Endothelial cell of umbilical vein (primary cell): ENCODE results near the gene ANO7. TPM values are rescaled to one million over a fixed set of nuclear protein-coding genes. Genes with fewer than 3 reads are reported as not detected.

ENCODE experiments used
- BruUV-seq: library from RNA; stranded (reverse); fragments of 400-500 nt; replicated peaks from 2 replicates; lab custom pipeline; 2021; lab: Mats Ljungman, UMichigan
- CTCF ChIA-PET: fragments of 300-600, 350-600 bp; sonication (Branson Sonifier 250); formaldehyde crosslinking; loops from one replicate; lab custom pipeline; 2021; ENCODE audit warnings: antibody characterized with exemption, inconsistent platforms; lab: Charles Lee
- POLR2A ChIA-PET: fragments of 300-600, 350-600 bp; sonication (Branson Sonifier 250); formaldehyde crosslinking; loops from one replicate; lab custom pipeline; 2021; ENCODE audit warnings: antibody characterized with exemption, inconsistent platforms; lab: Charles Lee
- DNase-seq: peaks from one replicate; pipeline ENCODE4 v3.0.0-alpha.2; 2011; ENCODE audit warnings: low read depth, low spot score
- FAIRE-seq: peaks from 2 replicates; lab custom pipeline; 2011; peaks lifted over from hg19 to GRCh38; lab: Jason Lieb, UNC
- H2AFZ ChIP-seq: 2 replicates; pipeline ENCODE4 v1.6.0; 2012; ENCODE audit warnings: low read depth, low read length, control low read depth, inconsistent platforms
- H3K27ac ChIP-seq: 2 replicates; pipeline ENCODE4 v1.5.1; 2011; ENCODE audit warnings: low read depth, mild to moderate bottlenecking, control low read depth, low read length, moderate library complexity; ENCODE audit not compliant: insufficient read depth
- H3K27me3 ChIP-seq, 2 experiments: 2 replicates each; pipeline versions ENCODE4 v1.6.0 to v1.6.1; 2011; ENCODE audit warnings: low read length in 2 of 2, mixed read lengths in 1 of 2; ENCODE audit not compliant: control insufficient read depth in 2 of 2, insufficient read depth in 2 of 2
- H3K36me3 ChIP-seq, 2 experiments: 2 replicates in 1 of 2; 3 replicates in 1 of 2; pipeline ENCODE4 v1.5.1; 2011; ENCODE audit warnings: low read length in 2 of 2, mild to moderate bottlenecking in 1 of 2, moderate library complexity in 1 of 2; ENCODE audit not compliant: control insufficient read depth in 2 of 2, insufficient read depth in 2 of 2; ENCODE audit errors: extremely low read depth in 1 of 2
- H3K4me1 ChIP-seq: 3 replicates; pipeline ENCODE4 v1.5.1; 2011; ENCODE audit warnings: mild to moderate bottlenecking, low read length; ENCODE audit not compliant: control insufficient read depth, insufficient read depth; ENCODE audit errors: extremely low read depth
- H3K4me2 ChIP-seq: 2 replicates; pipeline ENCODE4 v1.6.1; 2011; ENCODE audit warnings: low read length, control low read depth, mixed read lengths; ENCODE audit not compliant: insufficient read depth
- H3K4me3 ChIP-seq, 3 experiments: fragments of 200-600 bp in 1 of 3; sonication (generic), shearing (Covaris generic) in 1 of 3; replicated peaks in 1 of 3; 2 replicates each; pipeline ENCODE4 v1.5.1; 2011 to 2016; ENCODE audit warnings: control low read depth in 3 of 3, low read length in 3 of 3, mild to moderate bottlenecking in 2 of 3, inconsistent platforms in 1 of 3, low read depth in 1 of 3, moderate library complexity in 1 of 3; ENCODE audit not compliant: insufficient read depth in 1 of 3
- H3K79me2 ChIP-seq: 2 replicates; pipeline ENCODE4 v1.6.0; 2012; ENCODE audit warnings: low read length, inconsistent platforms; ENCODE audit not compliant: control insufficient read depth, insufficient read depth
- H3K9ac ChIP-seq: replicated peaks from 2 replicates; pipeline ENCODE3; 2011; ENCODE audit warnings: low read length, control low read depth; ENCODE audit not compliant: insufficient read depth; ENCODE audit errors: extremely low read depth
- H3K9me1 ChIP-seq: replicated peaks from 3 replicates; pipeline ENCODE4 v1.6.0; 2011; ENCODE audit warnings: mild to moderate bottlenecking, low read length; ENCODE audit not compliant: control insufficient read depth, insufficient read depth; ENCODE audit errors: extremely low read depth
- H3K9me3 ChIP-seq: replicated peaks from 2 replicates; pipeline ENCODE4 v1.5.1; 2012; ENCODE audit warnings: low read length, inconsistent platforms; ENCODE audit not compliant: control insufficient read depth, insufficient read depth
- H4K20me1 ChIP-seq: replicated peaks from 2 replicates; pipeline ENCODE3; 2011; ENCODE audit warnings: mild to moderate bottlenecking, low read length; ENCODE audit not compliant: control insufficient read depth, insufficient read depth; ENCODE audit errors: extremely low read depth
- EZH2 ChIP-seq: IDR thresholded peaks from 2 replicates; pipeline ENCODE4 v1.6.1; 2012; ENCODE audit warnings: borderline replicate concordance, low read depth, mild to moderate bottlenecking, moderate library complexity, low read length, inconsistent platforms; ENCODE audit not compliant: severe bottlenecking
- FOS ChIP-seq: IDR thresholded peaks from 2 replicates; pipeline ENCODE4 v1.6.1; 2011; ENCODE audit warnings: mild to moderate bottlenecking, low read length, moderate library complexity, borderline replicate concordance; ENCODE audit not compliant: insufficient read depth
- GATA2 ChIP-seq: IDR thresholded peaks from 2 replicates; pipeline ENCODE4 v1.7.0; 2011; ENCODE audit warnings: low read depth, mild to moderate bottlenecking, moderate library complexity, mixed read lengths, low read length; ENCODE audit not compliant: insufficient read length, insufficient read depth
- JUN ChIP-seq: IDR thresholded peaks from 2 replicates; pipeline ENCODE4 v1.6.1; 2011; ENCODE audit warnings: borderline replicate concordance, low read depth; ENCODE audit not compliant: insufficient read length, insufficient read depth
- MYC ChIP-seq: IDR thresholded peaks from one replicate; pipeline ENCODE4 v1.6.1; 2011; ENCODE audit warnings: mild to moderate bottlenecking, low read depth, low read length
- POLR2A ChIP-seq: IDR thresholded peaks from 2 replicates; pipeline ENCODE4 v1.6.1; 2012; ENCODE audit warnings: low read depth, mild to moderate bottlenecking, control low read depth, low read length
- POLR2AphosphoS5 ChIP-seq: IDR thresholded peaks from 2 replicates; pipeline ENCODE4 v1.6.1; 2012; ENCODE audit warnings: low read depth, mild to moderate bottlenecking, control low read depth, low read length, moderate library complexity; ENCODE audit not compliant: insufficient read depth
- dilution Hi-C: fragments of 300-500 bp; cut with MboI; formaldehyde crosslinking; loops from one replicate; pipeline ENCODE4 v1.15.0; 2019; ENCODE audit warnings: low sequenced_read_pairs; ENCODE audit not compliant: extremely low pct_ligation_motif_present
- intact Hi-C: fragments of 100-400 bp; cut with micrococcal nuclease; formaldehyde crosslinking; loops from one replicate; pipeline ENCODE4 v1.10.0; 2022
- polyA plus RNA-seq, 4 experiments: library from polyadenylated mRNA; depleted of rRNA in 3 of 4; stranded (reverse) in 3 of 4; unstranded in 1 of 4; fragments of >200 nt; gene quantifications; 2 replicates each; pipeline versions ENCODE4 v1.2.1 to v1.2.3, GENCODE V29; 2011 to 2012; ENCODE audit warnings: missing spikeins in 1 of 4
- total RNA-seq: library from RNA; stranded (reverse); gene quantifications from 2 replicates; pipeline ENCODE4 v1.2.3, GENCODE V29; 2021
- TF ChIP-seq, protein P1 (sequence below): IDR thresholded peaks from 2 replicates; pipeline ENCODE4 v1.6.1; 2011; ENCODE audit not compliant: insufficient read depth, insufficient read length
- TF ChIP-seq, protein P2 (sequence below), 2 donors: IDR thresholded peaks; 1 replicate in 1 of 2; 2 replicates in 1 of 2; pipeline ENCODE4 v1.5.1; 2011; ENCODE audit warnings: low read length in 2 of 2, mild to moderate bottlenecking in 2 of 2, moderate library complexity in 2 of 2, control low read depth in 1 of 2, inconsistent platforms in 1 of 2, low read depth in 1 of 2; ENCODE audit not compliant: insufficient read depth in 1 of 2; ENCODE audit errors: extremely low read depth in 1 of 2

The ANO7 gene
- total and polyA plus RNA-seq, 2 donors (not counting 3 experiments of a cell fraction or from before 2014, with no cell fraction given) = 0.81 to 2.5 TPM

DNA sequence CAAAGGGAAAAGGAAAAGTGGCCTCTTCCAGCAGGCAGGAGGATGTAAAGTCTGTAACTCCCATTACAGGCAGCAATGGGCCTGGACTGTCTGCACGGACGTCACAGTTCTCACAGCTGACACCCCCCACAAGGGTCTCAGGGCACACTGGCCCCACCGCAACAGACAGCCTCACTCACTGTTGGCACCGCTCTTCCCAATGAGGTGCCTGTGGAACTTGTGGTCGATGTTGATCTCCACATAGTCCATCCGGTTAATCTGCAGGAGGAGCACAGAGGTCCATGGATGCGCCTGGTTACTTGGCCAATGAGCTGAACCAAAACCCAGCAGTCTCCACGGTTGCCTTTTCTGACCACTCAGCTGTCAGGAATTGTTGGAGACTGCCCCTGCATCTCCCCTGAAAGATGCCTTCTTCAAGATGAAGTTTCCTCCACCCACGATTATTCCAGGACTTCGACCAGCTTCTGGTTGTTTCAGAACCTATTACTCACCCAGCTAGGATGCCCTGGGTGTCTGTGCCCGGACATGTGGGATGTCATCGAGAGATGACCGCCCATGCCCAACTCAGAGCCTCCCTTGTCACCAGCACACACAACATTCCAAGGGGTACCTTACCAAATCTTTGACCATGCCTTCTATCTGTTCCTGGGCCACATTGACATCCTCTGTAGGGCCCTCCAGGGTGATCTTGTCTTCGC, 64.5 kb downstream of the ANO7 start:
- no peak overlapping the region for H3K4me3 ChIP-seq
- ChIA-PET POLR2A (interaction anchor here (0.6 kb wide), 1 partner anchor 161 kb away, joined by 3 read pairs; no protein-coding TSS in a partner anchor), CTCF (no interaction called here)
- H3K9me3 ChIP-seq = no peaks in the 10 kb centered on the region
- no peaks in the 10 kb centered on the region for H4K20me1 ChIP-seq
- FAIRE-seq = no peak
- no peak overlapping the region for H3K4me2 ChIP-seq
- DNase-seq = no peak
- peaks cover 44 to 76% of the 10 kb centered on the region in 2 experiments for H3K36me3 ChIP-seq
- BruUV-seq = no TSS peak
- no peak overlapping the region for H2AFZ ChIP-seq
- no peaks in the 10 kb centered on the region for H3K9me1 ChIP-seq
- TF ChIP-seq GATA2 (no peak), FOS (no peak), MYC (no peak), POLR2A (no peak), JUN (no peak), EZH2 (no peak), POLR2AphosphoS5 (no peak)
- TF ChIP-seq, protein P1, sequence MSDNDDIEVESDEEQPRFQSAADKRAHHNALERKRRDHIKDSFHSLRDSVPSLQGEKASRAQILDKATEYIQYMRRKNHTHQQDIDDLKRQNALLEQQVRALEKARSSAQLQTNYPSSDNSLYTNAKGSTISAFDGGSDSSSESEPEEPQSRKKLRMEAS = no peak
- TF ChIP-seq, protein P2, sequence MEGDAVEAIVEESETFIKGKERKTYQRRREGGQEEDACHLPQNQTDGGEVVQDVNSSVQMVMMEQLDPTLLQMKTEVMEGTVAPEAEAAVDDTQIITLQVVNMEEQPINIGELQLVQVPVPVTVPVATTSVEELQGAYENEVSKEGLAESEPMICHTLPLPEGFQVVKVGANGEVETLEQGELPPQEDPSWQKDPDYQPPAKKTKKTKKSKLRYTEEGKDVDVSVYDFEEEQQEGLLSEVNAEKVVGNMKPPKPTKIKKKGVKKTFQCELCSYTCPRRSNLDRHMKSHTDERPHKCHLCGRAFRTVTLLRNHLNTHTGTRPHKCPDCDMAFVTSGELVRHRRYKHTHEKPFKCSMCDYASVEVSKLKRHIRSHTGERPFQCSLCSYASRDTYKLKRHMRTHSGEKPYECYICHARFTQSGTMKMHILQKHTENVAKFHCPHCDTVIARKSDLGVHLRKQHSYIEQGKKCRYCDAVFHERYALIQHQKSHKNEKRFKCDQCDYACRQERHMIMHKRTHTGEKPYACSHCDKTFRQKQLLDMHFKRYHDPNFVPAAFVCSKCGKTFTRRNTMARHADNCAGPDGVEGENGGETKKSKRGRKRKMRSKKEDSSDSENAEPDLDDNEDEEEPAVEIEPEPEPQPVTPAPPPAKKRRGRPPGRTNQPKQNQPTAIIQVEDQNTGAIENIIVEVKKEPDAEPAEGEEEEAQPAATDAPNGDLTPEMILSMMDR (IDR thresholded peaks at IDR 0.05; ENCODE audit: extremely low read depth in 1 of 2, insufficient read depth in 1 of 2, low read depth in 1 of 2, low read length in 2 of 2) = no peak
- H3K79me2 ChIP-seq = peaks cover 7% of the 10 kb centered on the region
- intact Hi-C loops = no loop called here
- no peak overlapping the region for H3K9ac ChIP-seq
- no peak overlapping the region for H3K27ac ChIP-seq
- no peaks in the 10 kb centered on the region for H3K27me3 ChIP-seq
- no peaks in the 10 kb centered on the region for H3K4me1 ChIP-seq
- dilution Hi-C loops = no loop called here
